Peyer's patch (tissue), 4 donors: ENCODE results near the gene TIGIT.

Source experiments
- CTCF ChIP-seq, 6 experiments: fragments of 450-650 bp in 4 of 6; fragments of 200-600 bp in 2 of 6; sonication (generic) in 1 of 6; IDR thresholded peaks; one replicate each; pipeline ENCODE4 v1.5.1; 2017 to 2019; ENCODE audit warnings: antibody characterized with exemption in 6 of 6, mild to moderate bottlenecking in 3 of 6, moderate library complexity in 1 of 6
- POLR2A ChIP-seq, 2 donors: fragments of 450-650 bp; IDR thresholded peaks; one replicate each; pipeline ENCODE4 v1.5.1; 2017; ENCODE audit warnings: antibody characterized with exemption in 2 of 2, mild to moderate bottlenecking in 2 of 2, moderate library complexity in 2 of 2

GRCh38 chr3:114336122-114336697 is 42.4 kb downstream of the TIGIT start:
- no peak for TF ChIP-seq POLR2A (IDR thresholded peaks at IDR 0.05)
- TF ChIP-seq CTCF (IDR thresholded peaks at IDR 0.05) = peak; percentile 19 to 63 (median 30)
